Fibroblast of lung (primary cell): ENCODE data around the gene CD52. TPM values are rescaled to one million over a fixed set of nuclear protein-coding genes. Genes with fewer than 3 reads are reported as not detected.

ENCODE experiments used
- DNase-seq, 2 donors: peaks; one replicate each; pipeline versions ENCODE4 v3.0.0 to v3.0.0-alpha.2; 2010; ENCODE audit warnings: low read depth in 2 of 2
- H2AFZ ChIP-seq: 2 replicates; pipeline ENCODE4 v1.5.1; 2012; ENCODE audit warnings: low read length, control low read depth, inconsistent platforms
- H3K27ac ChIP-seq: 2 replicates; pipeline ENCODE4 v1.5.1; 2011; ENCODE audit warnings: low read length, control low read depth; ENCODE audit not compliant: insufficient read depth
- H3K27me3 ChIP-seq: 2 replicates; pipeline ENCODE4 v1.5.1; 2011; ENCODE audit warnings: mild to moderate bottlenecking, low read length; ENCODE audit not compliant: control insufficient read depth, insufficient read depth
- H3K36me3 ChIP-seq: 2 replicates; pipeline ENCODE4 v1.5.1; 2011; ENCODE audit warnings: low read length; ENCODE audit not compliant: control insufficient read depth, insufficient read depth
- H3K4me1 ChIP-seq: 2 replicates; pipeline ENCODE4 v1.5.1; 2011; ENCODE audit warnings: low read length; ENCODE audit not compliant: control insufficient read depth, insufficient read depth; ENCODE audit errors: extremely low read depth
- H3K4me2 ChIP-seq: 2 replicates; pipeline ENCODE4 v1.5.1; 2011; ENCODE audit warnings: low read length, control low read depth; ENCODE audit not compliant: insufficient read depth; ENCODE audit errors: extremely low read depth
- H3K4me3 ChIP-seq, 4 experiments: fragments of 200-600 bp in 1 of 4; sonication (generic) in 1 of 4; replicated peaks in 1 of 4; 2 replicates each; pipeline ENCODE4 v1.5.1; 2011 to 2016; ENCODE audit warnings: low read length in 4 of 4, low read depth in 3 of 4, mild to moderate bottlenecking in 3 of 4, control low read depth in 2 of 4, inconsistent platforms in 1 of 4, mixed read lengths in 1 of 4; ENCODE audit not compliant: insufficient read depth in 1 of 4; ENCODE audit errors: control extremely low read depth in 1 of 4
- H3K79me2 ChIP-seq: 2 replicates; pipeline ENCODE4 v1.5.1; 2012; ENCODE audit warnings: mild to moderate bottlenecking, low read length, inconsistent platforms; ENCODE audit not compliant: control insufficient read depth, insufficient read depth
- H3K9ac ChIP-seq: 2 replicates; pipeline ENCODE4 v1.5.1; 2011; ENCODE audit warnings: mild to moderate bottlenecking, low read length, control low read depth; ENCODE audit not compliant: insufficient read depth
- H3K9me3 ChIP-seq: 2 replicates; pipeline ENCODE4 v1.5.1; 2012; ENCODE audit warnings: low read depth, low read length; ENCODE audit not compliant: control insufficient read depth, insufficient read depth
- H4K20me1 ChIP-seq: 2 replicates; pipeline ENCODE4 v1.5.1; 2011; ENCODE audit warnings: low read length; ENCODE audit not compliant: control insufficient read depth, insufficient read depth; ENCODE audit errors: extremely low read depth
- CTCF ChIP-seq, 2 donors: IDR thresholded peaks in 1 of 2; conservative IDR thresholded peaks in 1 of 2; 1 replicate in 1 of 2; 2 replicates in 1 of 2; pipeline ENCODE4 v1.5.1; 2011 to 2012; ENCODE audit warnings: low read length in 2 of 2, control low read depth in 1 of 2, inconsistent platforms in 1 of 2, low read depth in 1 of 2, mild to moderate bottlenecking in 1 of 2
- EZH2 ChIP-seq: IDR thresholded peaks from 2 replicates; pipeline ENCODE4 v1.5.1; 2012; ENCODE audit warnings: low read length, control low read depth, mild to moderate bottlenecking; ENCODE audit errors: missing control alignments
- polyA plus RNA-seq, 2 donors: library from polyadenylated mRNA; depleted of rRNA in 1 of 2; stranded (reverse) in 1 of 2; unstranded in 1 of 2; fragments of >200 nt; gene quantifications; 2 replicates each; pipeline ENCODE4 v1.2.1, GENCODE V29; 2011 to 2012; ENCODE audit warnings: missing spikeins in 1 of 2
- total RNA-seq: library from RNA; depleted of rRNA; stranded (reverse); fragments of >200 nt; gene quantifications from 2 replicates; pipeline ENCODE4 v1.2.1, GENCODE V29; 2014

CD52 gene
- total and polyA plus RNA-seq, 2 donors (not counting 1 experiment from before 2014, with no cell fraction given), result 0.31 TPM; not detected in 1

- Histone ChIP-seq H3K4me2 (no peak overlapping the region), H3K27me3 (no peaks in the 10 kb centered on the region), H3K36me3 (no peaks in the 10 kb centered on the region), H3K79me2 (no peaks in the 10 kb centered on the region), H3K4me3 (no peak overlapping the region), H3K9ac (no peak overlapping the region), H3K4me1 (no peaks in the 10 kb centered on the region), H4K20me1 (no peaks in the 10 kb centered on the region), H2AFZ (no peak overlapping the region), H3K9me3 (no peaks in the 10 kb centered on the region), H3K27ac (no peak overlapping the region)
- TF ChIP-seq EZH2, result no peak
- TF ChIP-seq CTCF (conservative IDR thresholded peaks at IDR 0.05 in 1 of 2, IDR thresholded peaks at IDR 0.05 in 1 of 2; ENCODE audit: low read depth in 1 of 2, low read length in 2 of 2), result no peak
- peak; percentile 39 to 75 for DNase-seq
These were observed 31.6 kb downstream of the CD52 start for GRCh38 chr1:26349188-26349876.

GRCh38 chr1:26349877-26350244 lies 32.1 kb downstream of the CD52 start:
- DNase-seq, result no peak

DNA sequence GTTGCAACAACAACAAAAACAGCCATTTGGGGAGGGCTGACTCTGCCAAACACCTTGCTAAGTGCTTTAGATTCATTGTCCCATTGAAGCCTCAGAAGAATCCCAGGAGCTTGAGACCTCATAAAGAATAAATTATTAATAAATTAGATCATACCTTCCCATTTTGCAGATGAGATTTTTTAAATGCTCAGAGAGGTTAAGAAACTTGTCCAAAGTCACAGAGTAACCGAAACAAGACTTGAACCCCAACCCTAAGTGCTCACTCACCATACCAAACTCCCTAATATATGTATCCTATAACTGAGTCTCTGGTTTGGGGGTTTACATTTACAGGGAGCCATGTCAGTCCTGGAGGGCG lies 32.6 kb downstream of the CD52 start:
- H3K27ac ChIP-seq, result no peak overlapping the region
- H3K79me2 ChIP-seq, result no peaks in the 10 kb centered on the region
- no peak overlapping the region for H2AFZ ChIP-seq
- H3K9me3 ChIP-seq, result no peaks in the 10 kb centered on the region
- H3K4me3 ChIP-seq, result no peak overlapping the region
- no peaks in the 10 kb centered on the region for H4K20me1 ChIP-seq
- DNase-seq, result no peak
- no peak overlapping the region for H3K9ac ChIP-seq
- H3K4me2 ChIP-seq, result no peak overlapping the region
- H3K36me3 ChIP-seq, result no peaks in the 10 kb centered on the region
- TF ChIP-seq EZH2 (no peak), CTCF (conservative IDR thresholded peaks at IDR 0.05 in 1 of 2, IDR thresholded peaks at IDR 0.05 in 1 of 2; ENCODE audit: low read depth in 1 of 2, low read length in 2 of 2) (no peak)
- H3K27me3 ChIP-seq, result no peaks in the 10 kb centered on the region
- H3K4me1 ChIP-seq, result no peaks in the 10 kb centered on the region

More at GRCh38 chr1:26349877-26350244, 32.1 kb downstream of the CD52 start:
- H3K27ac ChIP-seq, result no peak overlapping the region
- H3K9ac ChIP-seq, result no peak overlapping the region
- no peaks in the 10 kb centered on the region for H3K4me1 ChIP-seq
- H2AFZ ChIP-seq, result no peak overlapping the region
- H3K9me3 ChIP-seq, result no peaks in the 10 kb centered on the region
- TF ChIP-seq CTCF (conservative IDR thresholded peaks at IDR 0.05 in 1 of 2, IDR thresholded peaks at IDR 0.05 in 1 of 2; ENCODE audit: low read depth in 1 of 2, low read length in 2 of 2) (no peak), EZH2 (no peak)
- H3K4me3 ChIP-seq, result no peak overlapping the region
- no peak overlapping the region for H3K4me2 ChIP-seq
- H3K79me2 ChIP-seq, result no peaks in the 10 kb centered on the region
- no peaks in the 10 kb centered on the region for H3K27me3 ChIP-seq
- H3K36me3 ChIP-seq, result no peaks in the 10 kb centered on the region
- H4K20me1 ChIP-seq, result no peaks in the 10 kb centered on the region
